Measurements from ENCODE around the gene TCEA3.

- TF ChIP-seq CTCF (IDR thresholded peaks at IDR 0.05) (no peak), POLR2AphosphoS5 (IDR thresholded peaks at IDR 0.05) (no peak)
These were observed 29.3 kb downstream of the TCEA3 start for GRCh38 chr1:23395154-23395724.

Measured in breast epithelium (tissue), 3 donors.